ENCODE data around the gene PRDM15.

The PRDM15 gene

GRCh38 chr21:41843584-41843983 lies 35.6 kb downstream of the PRDM15 start:
- no peak for DNase-seq (ENCODE audit: low read depth in 2 of 2)

- DNase-seq (ENCODE audit: low read depth in 2 of 2): no peak
These were observed 38.3 kb downstream of the PRDM15 start for GRCh38 chr21:41840880-41841279.

DNA sequence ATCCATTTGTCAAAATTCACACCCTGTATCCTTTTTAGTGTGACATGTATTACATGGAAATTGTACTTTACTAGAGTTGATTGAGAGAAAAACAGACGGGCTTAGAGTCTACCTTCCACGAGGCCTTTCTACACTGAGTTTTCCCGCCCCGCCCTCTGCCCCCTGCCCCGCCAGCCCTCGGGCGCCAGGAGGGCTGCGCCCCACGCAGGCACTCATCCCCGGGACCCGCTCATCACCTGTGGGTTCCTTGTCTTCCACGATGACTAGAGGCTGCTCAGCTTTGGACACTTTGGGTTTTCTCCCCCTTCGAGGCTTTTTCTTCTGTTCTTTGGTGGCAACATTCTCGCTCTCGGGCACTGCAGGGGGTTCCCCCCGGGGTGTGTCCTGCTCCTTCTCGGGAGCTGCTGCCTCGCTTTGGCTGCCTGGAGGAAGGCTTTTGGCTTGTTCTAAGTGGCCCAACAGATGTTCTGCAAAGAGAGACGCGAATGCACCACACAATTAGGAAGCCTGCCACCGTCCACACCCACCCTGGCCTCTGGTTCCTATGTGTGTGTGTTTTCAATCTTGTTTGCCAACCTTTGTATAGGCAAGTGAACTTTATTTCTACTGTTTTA lies 39.6 kb downstream of the PRDM15 start:
- no peak for DNase-seq (ENCODE audit: low read depth in 2 of 2)

DNA sequence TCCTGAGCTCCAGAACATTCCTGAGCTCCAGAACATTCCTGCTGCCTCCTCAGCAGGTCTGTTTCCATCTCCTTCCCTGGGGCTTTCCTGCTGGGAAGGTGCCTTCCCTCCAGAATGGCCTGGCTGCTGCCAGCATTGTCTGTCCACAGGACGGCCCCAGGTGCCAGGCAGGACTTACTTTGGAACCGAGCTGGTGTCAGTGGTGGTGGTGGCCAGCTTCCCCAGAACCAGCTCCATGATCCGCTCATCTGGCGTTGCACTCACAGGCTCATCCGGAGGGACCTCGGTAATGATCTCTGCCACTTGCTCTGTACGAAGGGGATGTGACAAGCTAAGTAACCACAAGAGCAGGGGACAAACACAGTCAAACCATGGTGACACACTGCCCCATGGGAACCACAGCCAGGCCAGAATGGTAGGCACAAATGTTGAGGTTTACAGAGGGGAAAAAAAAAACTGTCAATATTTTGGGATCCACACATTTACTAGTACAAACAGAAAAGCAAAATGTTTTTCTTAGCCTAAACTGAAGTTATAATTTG lies 41.3 kb downstream of the PRDM15 start:
- DNase-seq (ENCODE audit: low read depth in 2 of 2): no peak

DNA sequence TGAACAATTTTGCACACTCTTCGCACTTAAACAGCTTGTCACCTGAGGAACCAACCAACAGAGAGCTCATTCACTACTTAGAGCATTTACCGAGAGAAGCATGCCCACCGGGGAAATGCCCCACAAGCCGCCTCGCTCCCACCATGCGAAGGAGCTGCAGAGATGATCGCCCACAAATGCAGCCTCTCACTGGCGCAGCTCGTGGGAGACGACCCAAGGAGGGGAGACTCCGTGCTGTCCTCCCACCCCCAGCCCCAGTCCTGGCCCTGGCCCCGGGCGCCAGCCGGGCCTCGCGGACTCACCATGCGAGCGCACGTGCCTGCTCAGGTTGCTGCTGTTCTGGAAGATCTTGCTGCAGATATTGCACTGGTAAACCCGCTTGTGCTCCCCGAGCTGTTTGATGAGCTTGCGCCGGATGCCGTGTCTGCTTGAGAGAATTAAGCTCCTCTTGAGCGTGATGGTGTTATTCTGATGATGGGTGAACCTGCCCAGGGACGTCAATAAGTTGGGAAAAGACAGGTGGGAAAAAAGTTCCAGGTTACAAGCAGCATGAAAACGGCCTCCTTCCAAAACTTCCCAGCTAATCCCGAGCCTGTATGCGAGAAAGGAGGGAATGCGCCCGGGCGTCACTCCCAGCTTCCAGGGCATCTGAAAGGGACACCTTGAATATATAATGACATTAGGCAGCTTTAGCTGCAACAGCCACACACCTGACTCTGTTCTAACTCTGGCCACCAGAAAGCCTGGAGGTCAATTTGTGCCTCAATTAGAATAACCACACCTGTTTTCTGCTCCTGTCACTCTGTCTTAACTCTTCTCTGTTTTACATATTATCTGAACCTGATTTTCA lies 42.8 kb downstream of the PRDM15 start:
- DNase-seq (ENCODE audit: low read depth in 2 of 2): no peak

DNA sequence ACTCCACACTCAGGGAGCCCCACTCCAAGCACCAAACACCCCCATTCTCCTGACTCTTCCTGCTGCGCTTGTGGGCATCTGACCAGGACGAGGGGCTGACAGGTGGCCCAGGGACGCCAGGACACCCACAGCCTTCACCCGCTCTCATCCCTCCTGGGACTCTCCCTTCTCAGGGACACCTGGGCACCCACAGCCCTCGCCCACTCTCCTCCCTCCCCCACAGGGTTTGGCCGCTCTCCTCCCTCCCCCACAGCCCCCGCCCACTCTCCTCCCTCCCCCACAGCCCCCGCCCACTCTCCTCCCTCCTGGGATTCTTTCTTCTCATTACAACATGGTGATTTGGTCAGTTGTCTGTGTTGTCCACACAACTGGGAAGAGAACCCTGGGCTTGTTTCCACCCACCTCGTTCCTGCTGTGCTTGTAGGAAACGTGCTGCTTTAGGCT lies 43.4 kb downstream of the PRDM15 start:
- no peak for DNase-seq (ENCODE audit: low read depth in 2 of 2)

DNA sequence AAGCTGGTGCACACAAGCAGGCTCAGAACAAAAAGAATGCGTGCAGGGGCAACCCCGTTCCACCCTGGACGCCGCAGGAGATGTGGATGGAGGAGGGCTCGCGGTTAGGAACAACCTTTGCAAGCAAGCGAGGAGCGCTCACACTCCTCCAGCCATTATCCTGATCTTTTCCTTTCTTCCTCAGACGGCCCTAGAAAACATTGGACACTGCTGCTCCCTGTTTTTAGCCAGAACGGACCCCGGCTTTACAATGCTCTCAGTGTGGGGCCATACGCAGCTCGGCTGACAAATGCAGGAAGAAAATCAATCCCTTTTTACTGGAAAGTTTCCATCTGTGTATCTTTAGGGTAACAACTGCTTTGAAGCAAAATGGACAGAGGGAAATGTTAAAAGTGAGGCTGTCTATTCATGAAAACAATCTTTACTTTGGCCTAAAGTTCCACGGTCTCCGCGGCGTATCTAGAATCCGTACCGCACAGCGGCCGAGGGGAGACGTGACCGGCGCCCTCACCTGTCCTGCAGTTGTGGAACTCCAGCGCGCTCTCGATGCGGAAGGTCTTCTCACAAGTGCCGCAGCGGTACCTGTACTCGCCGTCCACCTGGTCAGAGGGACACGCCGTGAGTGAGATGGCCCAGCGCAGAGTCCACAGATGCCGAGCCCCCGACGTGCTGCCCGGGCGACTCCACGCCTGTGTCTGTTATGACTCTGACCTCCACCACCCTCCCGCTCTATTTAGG lies 44.0 kb downstream of the PRDM15 start:
- DNase-seq (ENCODE audit: low read depth in 2 of 2): no peak

DNA sequence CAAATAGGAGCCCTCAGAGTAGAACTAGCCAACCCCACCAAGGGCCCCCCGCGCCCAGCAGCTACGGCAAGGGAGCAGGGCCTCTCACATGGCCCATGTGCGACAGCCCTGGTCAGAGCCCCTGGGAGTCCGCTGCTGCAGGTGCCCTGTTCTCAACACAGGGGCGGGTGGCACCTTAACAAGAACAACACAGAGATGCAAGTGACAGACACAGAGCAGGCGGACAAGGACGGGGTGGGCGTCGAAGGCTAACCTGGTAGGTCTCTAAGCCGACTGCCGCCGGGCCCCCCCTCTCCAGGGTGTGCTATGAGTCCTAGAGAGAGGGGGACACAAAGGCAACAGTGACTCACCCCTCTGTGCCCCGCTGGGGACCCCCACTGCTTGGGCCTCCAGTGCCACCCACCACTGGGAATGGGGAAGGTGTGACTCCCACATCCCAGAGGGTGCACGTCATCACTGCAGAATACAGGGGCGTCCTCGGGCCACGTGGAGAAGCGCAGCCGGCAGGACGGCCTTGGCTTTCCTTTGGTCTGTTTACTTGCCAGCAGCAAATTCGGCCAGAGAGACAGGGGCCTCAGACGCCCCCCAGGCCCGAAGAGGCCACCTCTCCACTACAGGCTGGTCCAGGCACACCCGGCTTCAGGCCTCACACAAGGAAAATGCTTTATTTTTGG lies 44.8 kb downstream of the PRDM15 start:
- no peak for DNase-seq (ENCODE audit: low read depth in 2 of 2)

DNA sequence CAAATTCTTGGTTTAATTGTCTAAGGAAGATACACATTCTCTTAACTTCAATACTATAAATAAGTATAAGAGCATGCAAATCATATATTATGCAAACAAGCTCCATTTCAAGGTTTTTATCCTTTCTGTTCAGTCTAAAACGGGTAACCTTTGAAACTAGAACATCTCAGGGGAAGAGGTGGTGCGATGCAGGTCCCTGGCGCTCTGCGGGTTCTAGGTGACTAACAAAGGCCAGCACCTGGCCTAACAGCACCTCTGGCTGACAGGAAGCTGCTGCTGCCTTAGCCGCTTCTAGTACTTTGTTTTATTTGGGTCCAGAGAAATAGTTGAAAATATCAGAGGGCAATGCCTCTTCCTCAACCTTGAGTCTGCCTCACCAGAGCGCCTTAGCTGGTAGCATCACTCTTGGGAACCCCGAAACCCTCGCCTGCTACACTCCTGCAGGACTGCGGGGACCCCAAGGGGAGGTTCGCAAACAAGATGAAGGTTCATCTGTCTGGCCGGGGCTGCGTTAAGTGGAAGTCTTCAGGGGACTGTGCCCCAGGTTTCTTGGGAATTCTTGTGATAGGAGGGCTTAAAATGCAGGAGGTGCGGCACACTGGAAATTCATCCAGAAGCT lies 45.5 kb downstream of the PRDM15 start:
- no peak for DNase-seq (ENCODE audit: low read depth in 2 of 2)

- no peak for DNase-seq (ENCODE audit: low read depth in 2 of 2)
These were observed 46.3 kb downstream of the PRDM15 start for GRCh38 chr21:41832596-41833496.

DNA sequence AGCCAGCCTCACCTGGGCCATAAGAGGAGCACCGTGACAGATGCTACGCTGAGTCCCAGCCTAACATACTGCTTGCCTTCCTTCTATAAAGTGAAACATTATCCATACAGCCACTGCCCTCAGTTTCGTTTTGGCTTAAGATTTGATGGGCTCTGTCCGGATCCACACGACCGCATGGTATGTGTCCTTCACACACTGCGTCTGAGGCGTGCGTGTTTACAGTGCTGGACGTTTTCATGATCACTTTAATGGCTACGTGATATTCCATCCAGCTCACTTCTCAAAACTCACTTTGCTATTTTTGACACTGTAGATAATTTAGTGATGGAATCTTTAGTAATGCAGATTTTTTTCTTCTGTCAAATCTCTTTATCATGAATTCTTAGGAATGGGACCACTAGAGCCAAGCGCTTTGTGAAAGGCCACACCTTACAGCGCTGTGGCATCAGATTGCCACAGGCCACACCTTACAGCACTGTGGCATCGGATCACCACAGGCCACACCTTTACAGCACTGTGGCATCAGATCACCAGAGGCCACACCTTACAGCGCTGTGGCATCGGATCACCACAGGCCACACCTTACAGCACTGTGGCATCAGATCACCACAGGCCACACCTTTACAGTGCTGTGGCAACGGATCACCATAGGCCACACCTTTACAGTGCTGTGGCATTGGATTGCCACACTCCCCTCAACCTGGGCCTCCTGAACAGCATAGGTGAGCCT lies 47.1 kb downstream of the PRDM15 start:
- DNase-seq (ENCODE audit: low read depth in 2 of 2): no peak

- DNase-seq (ENCODE audit: low read depth in 2 of 2): no peak
These were observed 47.7 kb downstream of the PRDM15 start for GRCh38 chr21:41831453-41831831.

DNA sequence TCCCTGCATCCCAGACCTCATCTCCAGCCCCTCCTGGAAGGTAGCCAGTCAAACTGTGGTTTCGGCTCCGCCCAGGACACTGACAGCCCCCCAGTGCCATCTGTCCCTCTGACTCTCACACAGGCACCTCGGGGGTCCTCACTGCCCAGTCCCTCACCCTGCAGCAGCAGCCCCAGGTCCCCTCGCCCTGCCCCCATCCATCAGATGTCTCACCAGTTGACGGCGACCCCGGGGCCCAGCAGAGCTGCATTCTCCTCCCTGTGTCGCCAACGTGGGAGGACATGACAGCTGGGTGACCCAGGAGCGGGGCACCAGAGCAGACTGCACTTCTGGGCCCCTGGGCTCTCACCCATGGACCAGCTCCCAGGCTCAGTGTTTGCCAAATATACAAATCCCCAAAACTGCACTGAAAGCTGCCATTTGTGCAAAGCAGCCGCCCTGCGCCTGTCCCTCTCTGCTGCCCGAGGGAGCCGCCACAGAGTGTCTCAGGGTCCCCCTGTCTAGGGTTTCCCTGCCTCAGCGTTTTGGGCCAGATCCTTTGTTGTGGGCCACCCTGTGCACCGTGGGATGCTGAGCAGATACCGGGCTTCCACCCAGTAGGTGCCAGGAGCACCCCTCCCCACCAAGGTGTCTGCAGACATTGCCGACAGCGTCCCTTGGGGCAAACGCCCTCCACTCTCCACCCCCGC lies 48.2 kb downstream of the PRDM15 start:
- DNase-seq (ENCODE audit: low read depth in 2 of 2): no peak

DNA sequence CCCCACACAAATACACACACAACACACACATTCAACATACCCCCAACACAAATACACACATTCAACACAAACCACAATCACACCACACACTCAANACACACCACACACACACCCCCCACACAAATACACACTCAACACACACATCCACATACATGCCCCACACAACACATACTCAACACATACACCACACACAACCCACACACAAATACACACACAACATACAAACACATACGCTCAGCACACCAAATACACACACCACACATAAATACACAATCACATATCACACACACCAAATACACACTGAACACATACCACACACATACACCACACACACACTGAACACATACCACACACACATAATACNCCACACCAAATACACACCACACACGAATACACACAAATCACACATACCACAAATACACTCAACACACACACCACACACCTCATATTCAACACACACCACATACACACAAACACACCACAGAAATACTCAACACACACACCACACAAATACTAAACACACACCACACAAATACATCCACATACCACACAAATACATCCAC lies 48.9 kb downstream of the PRDM15 start:
- no peak for DNase-seq (ENCODE audit: low read depth in 2 of 2)

DNA sequence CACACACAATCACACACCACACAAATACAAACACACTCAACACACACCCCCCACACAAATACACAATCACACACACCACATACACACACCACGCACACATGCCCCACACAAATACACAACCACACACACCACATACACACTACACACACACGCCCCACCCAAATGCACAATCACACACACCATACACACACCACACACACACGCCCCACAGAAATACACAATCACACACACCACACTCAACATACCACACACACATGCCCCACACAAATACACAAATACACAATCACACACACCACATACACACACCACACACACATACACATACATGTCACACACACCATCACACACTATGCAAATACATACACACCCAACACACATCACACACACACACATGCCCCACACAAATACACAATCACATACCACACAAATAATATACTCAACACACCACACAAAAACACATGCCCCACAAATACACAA lies 50.2 kb downstream of the PRDM15 start:
- DNase-seq (ENCODE audit: low read depth in 2 of 2): no peak

DNA sequence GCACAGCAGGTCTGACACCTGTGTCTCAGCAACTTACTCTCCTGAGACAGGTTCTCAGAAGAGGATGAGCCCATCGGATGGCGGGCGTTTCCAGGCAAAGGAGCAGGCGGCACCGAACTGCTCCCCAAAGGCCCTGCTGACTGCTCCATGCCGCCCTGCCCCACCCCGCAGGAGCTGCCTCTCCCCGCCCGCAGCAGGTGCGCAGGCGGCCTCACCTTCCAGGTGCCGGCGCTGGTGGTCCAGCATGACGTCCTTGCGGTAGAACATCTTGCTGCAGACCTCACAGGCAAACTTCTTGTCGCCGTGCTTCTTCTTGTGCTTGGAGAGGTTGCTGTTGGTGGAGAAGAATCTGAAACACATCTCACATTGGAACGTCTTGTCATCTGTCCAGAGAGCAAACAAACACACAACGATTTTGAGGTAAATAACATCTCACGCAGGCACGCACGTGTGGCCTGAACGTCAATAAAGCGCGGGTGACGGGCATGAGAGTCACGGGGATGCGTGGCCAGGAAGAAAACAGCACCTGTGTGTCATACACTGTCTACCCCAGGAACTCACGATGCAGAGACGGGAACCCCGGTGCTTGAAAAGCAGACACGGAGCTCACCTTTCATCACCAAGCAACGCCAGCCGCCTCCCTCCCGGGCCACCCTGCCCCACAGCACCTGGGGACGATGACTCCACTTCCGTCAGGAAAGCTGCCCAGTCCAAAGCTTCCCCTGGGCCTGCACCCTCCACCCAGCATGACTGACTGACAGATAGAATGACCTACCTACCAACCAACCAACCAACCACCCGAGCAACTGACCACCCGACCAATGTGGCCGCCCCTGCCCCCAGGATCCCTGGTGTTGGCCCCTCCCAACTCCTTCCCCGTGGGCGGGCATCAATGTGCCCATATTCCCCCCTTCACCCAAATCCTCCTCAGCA lies 50.9 kb downstream of the PRDM15 start:
- no peak for DNase-seq (ENCODE audit: low read depth in 2 of 2)

- no peak for DNase-seq (ENCODE audit: low read depth in 2 of 2)
These were observed 53.3 kb downstream of the PRDM15 start for GRCh38 chr21:41825881-41826280.
